ENCODE results near the gene DUSP23. TPM values are rescaled to one million over a fixed set of nuclear protein-coding genes. Genes with fewer than 3 reads are reported as not detected.

Gene DUSP23
- 100 to 1,000 TPM in 2 of 4 donors, 10 to 100 TPM in 2; 93.1 to 108 (median 98.6) TPM for total RNA-seq

- DNase-seq (ENCODE audit: low spot score) (peak; percentile 82), ATAC-seq (ENCODE audit: low FRiP score) (peak; percentile 96)
- peak in 2 of 3 donors; percentile 35 to 58 for TF ChIP-seq CTCF (IDR thresholded peaks at IDR 0.05)
Observed at GRCh38 chr1:159780583-159781582, at the start of gene DUSP23. Gene DUSP23, plus strand, starts transcription at chr1:159780962. Its CDS starts 139 bp downstream, at chr1:159781101.

- TF ChIP-seq CTCF (IDR thresholded peaks at IDR 0.05): no peak
- no peak for DNase-seq (ENCODE audit: low spot score)
- no peak for ATAC-seq (ENCODE audit: low FRiP score)
Observed at GRCh38 chr1:159737238-159737916, 43.4 kb upstream of the DUSP23 start.

GRCh38 chr1:159743651-159744410 lies 36.9 kb upstream of the DUSP23 start:
- ATAC-seq (ENCODE audit: low FRiP score): no peak
- DNase-seq (ENCODE audit: low spot score): no peak
- TF ChIP-seq CTCF (IDR thresholded peaks at IDR 0.05): no peak

- no peak for DNase-seq (ENCODE audit: low spot score)
- no peak for ATAC-seq (ENCODE audit: low FRiP score)
- no peak for TF ChIP-seq CTCF (IDR thresholded peaks at IDR 0.05)
Observed at GRCh38 chr1:159746666-159747065, 34.1 kb upstream of the DUSP23 start.

- DNase-seq (ENCODE audit: low spot score) (no peak), ATAC-seq (ENCODE audit: low FRiP score) (no peak)
- TF ChIP-seq CTCF (IDR thresholded peaks at IDR 0.05): no peak
Observed at GRCh38 chr1:159748370-159748769, 32.4 kb upstream of the DUSP23 start.

GRCh38 chr1:159749630-159750029 lies 31.1 kb upstream of the DUSP23 start:
- ATAC-seq (ENCODE audit: low FRiP score) (no peak), DNase-seq (ENCODE audit: low spot score) (no peak)
- TF ChIP-seq CTCF (IDR thresholded peaks at IDR 0.05): no peak

Measured in omental fat pad (tissue), 4 donors.